ENCODE data around the gene DXO.
"Not testable (repeated sequence)": the region's sequence is repeated elsewhere in the genome, so short reads cannot be mapped to it uniquely, and the experiment has no call there.

Gene DXO

GRCh38 chr6:31980998-31981397, 9.1 kb upstream of the DXO start:
- not testable (repeated sequence) for FAIRE-seq; DNase-seq (ENCODE audit: insufficient read length, low spot score)

GRCh38 chr6:31980195-31980876, 8.4 kb upstream of the DXO start:
- DNase-seq (ENCODE audit: insufficient read length, low spot score); FAIRE-seq: not testable (repeated sequence)

- DNase-seq (ENCODE audit: insufficient read length, low spot score): no peak
- FAIRE-seq: no peak
- no peak for TF ChIP-seq POLR2A (IDR thresholded peaks at IDR 0.05; ENCODE audit: low read depth, low read length)
Observed at GRCh38 chr6:31979238-31979898, 7.4 kb upstream of the DXO start.

- FAIRE-seq: no peak
- DNase-seq (ENCODE audit: insufficient read length, low spot score): no peak
- TF ChIP-seq POLR2A (IDR thresholded peaks at IDR 0.05; ENCODE audit: low read depth, low read length): no peak
Observed at GRCh38 chr6:31978831-31979230, 6.9 kb upstream of the DXO start.

GRCh38 chr6:31977816-31978431, 6.0 kb upstream of the DXO start:
- FAIRE-seq: no peak

GRCh38 chr6:31976065-31976464, 4.1 kb upstream of the DXO start:
- DNase-seq (ENCODE audit: insufficient read length, low spot score); FAIRE-seq: not testable (repeated sequence)

More at GRCh38 chr6:31977816-31978431, 6.0 kb upstream of the DXO start:
- no peak for TF ChIP-seq POLR2A (IDR thresholded peaks at IDR 0.05; ENCODE audit: low read depth, low read length)
- DNase-seq (ENCODE audit: insufficient read length, low spot score): no peak

GRCh38 chr6:31972709-31973350, 892 bp upstream of the DXO start:
- FAIRE-seq: no peak
- TF ChIP-seq POLR2A (IDR thresholded peaks at IDR 0.05; ENCODE audit: low read depth, low read length): no peak
- DNase-seq (ENCODE audit: insufficient read length, low spot score): no peak

- TF ChIP-seq POLR2A (IDR thresholded peaks at IDR 0.05; ENCODE audit: low read depth, low read length): no peak
- DNase-seq (ENCODE audit: insufficient read length, low spot score) (no peak), FAIRE-seq (no peak)
Observed at GRCh38 chr6:31971279-31971992, 502 bp downstream of the DXO start.

GRCh38 chr6:31970604-31971271, 1.2 kb downstream of the DXO start:
- FAIRE-seq: no peak
- no peak for DNase-seq (ENCODE audit: insufficient read length, low spot score)
- TF ChIP-seq POLR2A (IDR thresholded peaks at IDR 0.05; ENCODE audit: low read depth, low read length): no peak

GRCh38 chr6:31969712-31970603, 2.0 kb downstream of the DXO start:
- no peak for TF ChIP-seq POLR2A (IDR thresholded peaks at IDR 0.05; ENCODE audit: low read depth, low read length)
- FAIRE-seq (no peak), DNase-seq (ENCODE audit: insufficient read length, low spot score) (no peak)

GRCh38 chr6:31968791-31969711, 2.9 kb downstream of the DXO start:
- no peak for DNase-seq (ENCODE audit: insufficient read length, low spot score)
- TF ChIP-seq POLR2A (IDR thresholded peaks at IDR 0.05; ENCODE audit: low read depth, low read length): no peak
- no peak for FAIRE-seq

- FAIRE-seq (no peak), DNase-seq (ENCODE audit: insufficient read length, low spot score) (no peak)
- TF ChIP-seq POLR2A (IDR thresholded peaks at IDR 0.05; ENCODE audit: low read depth, low read length): no peak
Observed at GRCh38 chr6:31968326-31968725, 3.6 kb downstream of the DXO start.

Data from H54 (cell line).